HUES6 (cell line): Measurements from ENCODE around the gene OGFR.
A peak's percentile ranks its signal among the peaks of the same experiment; 100 is the strongest.

Source experiments
- H3K27ac ChIP-seq: 2 replicates; pipeline ENCODE4 v1.7.0; 2013; ENCODE audit warnings: low read depth, mild to moderate bottlenecking, low read length, inconsistent platforms
- H3K27me3 ChIP-seq: 2 replicates; pipeline ENCODE4 v1.6.1; 2013; ENCODE audit warnings: low read length; ENCODE audit not compliant: control insufficient read depth, insufficient read depth
- H3K36me3 ChIP-seq: 2 replicates; pipeline ENCODE4 v1.6.1; 2013; ENCODE audit warnings: low read length; ENCODE audit not compliant: control insufficient read depth, insufficient read depth
- H3K4me1 ChIP-seq: 2 replicates; pipeline ENCODE4 v1.6.1; 2013; ENCODE audit warnings: low read length; ENCODE audit not compliant: control insufficient read depth, insufficient read depth
- H3K4me3 ChIP-seq: 2 replicates; pipeline ENCODE4 v1.5.1; 2013; ENCODE audit warnings: low read depth, low read length
- H3K9ac ChIP-seq: one replicate; pipeline ENCODE4 v1.6.1; 2013; ENCODE audit warnings: mild to moderate bottlenecking, low read length
- H3K9me3 ChIP-seq: 2 replicates; pipeline ENCODE4 v1.6.1; 2013; ENCODE audit warnings: low read depth, low read length; ENCODE audit not compliant: control insufficient read depth, insufficient read depth

Gene OGFR

DNA sequence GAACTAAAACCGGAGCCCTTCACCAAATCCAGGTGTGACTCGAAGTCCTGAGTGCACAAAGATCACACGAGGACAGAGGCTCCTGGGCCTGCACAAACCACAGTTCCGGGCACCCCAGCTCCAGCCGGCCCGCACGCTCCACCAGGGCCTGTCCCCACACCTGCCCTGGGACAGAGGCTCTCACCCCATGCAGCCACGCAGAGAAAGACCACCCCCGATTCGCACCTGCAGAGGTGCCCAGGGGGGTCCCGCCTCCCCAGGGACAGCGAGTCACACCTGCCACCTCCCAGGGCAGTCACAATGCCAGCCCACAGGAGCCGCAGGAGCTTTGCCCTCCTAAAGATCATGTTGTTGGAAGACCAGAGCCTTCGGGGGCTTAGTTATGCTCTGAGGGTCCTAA, 33.7 kb upstream of the OGFR start:
- Histone ChIP-seq H3K4me3 (no peak overlapping the region), H3K9ac (no peak overlapping the region), H3K9me3 (no peaks in the 10 kb centered on the region), H3K4me1 (peaks cover 5% of the 10 kb centered on the region; the same call in 1 of the 2 replicates), H3K36me3 (no peaks in the 10 kb centered on the region), H3K27ac (no peak overlapping the region), H3K27me3 (no peaks in the 10 kb centered on the region; the same call in 1 of the 2 replicates)

DNA sequence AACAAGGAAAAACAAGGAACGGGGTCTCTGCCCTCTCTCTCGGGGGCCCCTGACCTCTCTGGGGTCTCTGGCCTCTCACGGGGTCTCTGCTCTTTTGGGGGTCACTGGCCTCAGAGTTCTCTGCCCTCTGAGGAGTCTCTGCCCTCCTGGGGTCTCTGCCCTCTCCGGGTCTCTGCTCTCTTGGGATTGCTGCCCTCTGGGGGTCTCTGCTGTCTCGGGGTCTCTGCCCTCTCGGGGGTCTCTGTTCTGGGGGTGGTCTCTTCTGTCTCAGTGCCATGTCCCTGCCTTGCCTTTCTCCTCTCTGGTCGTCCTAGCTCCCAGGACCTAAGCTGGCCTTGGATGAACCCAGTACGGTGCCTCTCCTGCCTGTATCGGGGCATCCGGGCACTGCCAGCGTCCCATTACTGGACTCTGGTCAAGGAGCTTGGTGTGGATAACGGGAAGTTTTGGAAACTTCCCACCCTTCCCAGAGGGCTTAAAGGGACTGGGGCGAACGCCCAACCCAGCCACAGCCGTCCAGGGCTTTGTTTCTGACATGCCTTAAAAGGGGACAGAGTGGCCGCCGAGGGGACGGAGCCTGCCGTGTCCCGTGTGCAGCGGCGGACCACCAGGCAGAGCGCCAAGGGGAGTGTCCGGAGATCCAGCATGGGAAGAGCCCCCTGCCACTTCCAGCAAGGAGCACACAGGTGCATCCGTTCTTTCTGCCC, 33.1 kb upstream of the OGFR start:
- H3K4me1 ChIP-seq, result peaks cover 10% of the 10 kb centered on the region; the same call in 1 of the 2 replicates
- H3K9me3 ChIP-seq, result no peaks in the 10 kb centered on the region
- H3K27ac ChIP-seq, result no peak overlapping the region
- H3K9ac ChIP-seq, result no peak overlapping the region
- no peaks in the 10 kb centered on the region for H3K36me3 ChIP-seq
- no peaks in the 10 kb centered on the region; the same call in 1 of the 2 replicates for H3K27me3 ChIP-seq
- H3K4me3 ChIP-seq, result no peak overlapping the region

DNA sequence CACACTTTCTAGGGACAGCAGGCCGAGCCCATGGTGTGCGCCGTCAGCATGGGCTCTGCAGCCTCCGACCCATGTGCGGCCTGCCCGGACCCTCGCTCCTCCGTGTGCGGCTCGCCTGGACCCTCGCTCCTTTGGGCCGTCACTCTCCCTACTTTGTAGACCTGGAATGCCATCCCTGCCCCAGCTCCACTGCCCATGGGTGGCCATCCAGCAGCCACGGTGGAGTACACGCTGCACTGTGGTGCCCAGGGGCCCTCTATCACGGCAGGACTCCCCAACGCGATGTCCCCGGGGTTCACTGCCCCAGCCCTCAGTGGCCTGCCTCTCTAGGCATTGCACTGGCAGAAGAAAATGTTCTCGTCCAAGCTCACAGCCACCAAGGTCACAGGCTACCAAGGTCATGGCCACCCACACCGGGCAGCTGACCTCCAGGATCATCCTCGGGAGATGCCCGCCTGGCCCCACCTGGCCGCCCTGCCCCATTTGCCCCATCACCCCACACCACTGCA, 32.5 kb upstream of the OGFR start:
- no peaks in the 10 kb centered on the region; the same call in 1 of the 2 replicates for H3K27me3 ChIP-seq
- H3K36me3 ChIP-seq, result no peaks in the 10 kb centered on the region
- peaks cover 12% of the 10 kb centered on the region; the same call in 1 of the 2 replicates for H3K4me1 ChIP-seq
- H3K4me3 ChIP-seq, result no peak overlapping the region
- H3K9me3 ChIP-seq, result no peaks in the 10 kb centered on the region
- H3K9ac ChIP-seq, result no peak overlapping the region
- H3K27ac ChIP-seq, result no peak overlapping the region

DNA sequence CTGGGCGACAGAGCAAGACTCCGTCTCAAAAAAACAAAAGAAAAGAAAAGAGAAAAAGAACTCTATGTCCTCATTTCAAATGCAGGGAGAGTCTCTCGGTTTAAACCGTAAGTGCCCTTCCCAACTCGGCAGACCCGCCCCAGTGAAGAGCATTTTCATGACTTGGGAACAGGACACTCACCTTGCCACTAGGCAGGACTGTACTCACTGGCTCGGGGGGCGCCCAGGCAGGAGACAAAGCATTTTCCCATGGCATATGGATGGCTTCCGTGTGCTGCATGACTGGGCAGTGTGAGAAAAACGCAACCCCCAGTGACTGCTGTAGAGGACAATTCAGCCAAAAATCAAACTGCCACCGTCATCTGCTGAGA, 32.0 kb upstream of the OGFR start:
- Histone ChIP-seq H3K27ac (no peak overlapping the region), H3K9me3 (no peaks in the 10 kb centered on the region), H3K4me1 (peaks cover 12% of the 10 kb centered on the region; the same call in 1 of the 2 replicates), H3K4me3 (no peak overlapping the region), H3K9ac (no peak overlapping the region), H3K27me3 (no peaks in the 10 kb centered on the region; the same call in 1 of the 2 replicates), H3K36me3 (no peaks in the 10 kb centered on the region)

DNA sequence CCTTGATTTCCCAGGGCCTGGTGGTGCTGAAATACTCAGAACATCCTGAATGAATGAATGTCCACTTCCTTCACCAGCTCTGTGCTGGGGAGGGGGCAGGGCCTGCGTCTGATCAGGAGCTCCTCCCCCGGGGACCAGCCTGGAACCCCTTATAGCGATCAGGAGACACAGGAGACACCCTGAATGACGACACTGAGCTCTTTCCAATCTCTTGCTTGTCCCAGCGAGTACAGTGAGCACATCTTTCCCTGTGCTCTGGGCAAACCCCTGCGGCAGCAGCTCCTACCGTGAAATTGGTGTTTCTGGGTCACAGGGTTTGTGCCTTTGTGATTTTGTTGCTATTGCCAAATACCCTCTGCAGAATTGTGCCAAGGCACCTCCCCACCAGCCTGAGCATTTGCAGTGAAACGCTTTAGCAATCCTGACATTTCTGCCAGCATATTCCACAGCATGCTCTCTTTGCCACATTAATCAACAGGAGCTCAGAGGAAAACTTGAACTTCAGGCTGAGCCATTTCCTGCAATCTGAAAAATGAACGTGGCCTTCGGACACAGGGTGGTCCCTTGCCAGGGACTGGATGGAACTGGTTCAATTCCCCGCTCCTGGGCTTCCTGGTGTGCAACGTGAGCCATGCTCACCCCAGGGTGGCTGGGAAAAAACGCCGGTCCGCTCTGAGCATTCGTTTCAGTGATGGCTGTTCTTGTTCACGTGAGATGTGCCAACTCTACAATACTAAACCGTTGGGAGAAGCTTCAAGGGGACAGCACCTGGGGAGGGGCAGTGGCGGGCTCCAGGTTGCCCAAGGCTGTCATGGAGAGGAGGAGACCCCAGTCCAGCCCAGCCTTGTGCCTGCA, 31.4 kb upstream of the OGFR start:
- H3K27ac ChIP-seq, result no peak overlapping the region
- peaks cover 12% of the 10 kb centered on the region; the same call in 1 of the 2 replicates for H3K4me1 ChIP-seq
- no peaks in the 10 kb centered on the region for H3K36me3 ChIP-seq
- H3K4me3 ChIP-seq, result no peak overlapping the region
- no peak overlapping the region for H3K9ac ChIP-seq
- no peaks in the 10 kb centered on the region for H3K9me3 ChIP-seq
- H3K27me3 ChIP-seq, result no peaks in the 10 kb centered on the region

DNA sequence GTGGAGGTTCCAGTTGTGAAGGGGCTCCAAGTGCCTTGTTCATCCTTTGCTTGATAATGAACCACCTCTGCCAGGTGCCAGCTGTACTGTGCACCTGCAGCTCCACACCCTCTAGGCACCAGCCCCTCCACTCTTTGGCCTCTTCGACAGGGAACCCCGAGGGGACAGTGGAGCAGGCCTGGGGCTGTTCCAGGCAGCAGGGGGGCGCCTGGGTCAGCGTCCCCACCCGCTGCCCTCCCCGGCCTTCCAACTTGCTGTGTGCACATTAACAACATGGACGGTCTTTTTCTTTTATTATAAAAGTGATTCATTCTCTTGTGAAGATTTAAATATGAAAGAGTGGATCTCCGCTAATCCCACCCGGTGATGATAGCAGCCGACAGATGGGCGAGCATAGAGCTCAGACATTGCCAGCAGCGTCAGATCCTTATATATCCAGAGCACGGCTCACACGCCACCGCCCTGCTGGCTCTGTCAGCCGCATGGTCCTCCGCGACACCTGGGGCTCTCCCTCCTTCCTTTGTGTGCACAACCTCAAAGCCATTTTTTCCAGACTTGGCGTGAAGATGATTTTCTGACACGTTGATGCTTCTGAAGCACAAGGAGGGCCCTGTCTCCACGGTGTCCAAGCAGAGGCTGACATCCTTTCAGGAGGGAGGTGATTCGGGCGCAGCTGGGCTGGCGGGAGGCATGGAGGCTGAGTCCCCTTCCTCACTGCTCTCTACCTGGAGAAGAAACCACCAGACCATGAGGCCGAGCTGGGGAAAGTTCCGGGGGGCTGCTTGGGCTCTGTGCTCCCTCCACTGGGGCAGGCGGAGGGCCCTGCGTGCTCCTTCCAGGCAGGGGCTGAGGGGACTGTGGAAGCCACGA, 30.6 kb upstream of the OGFR start:
- Histone ChIP-seq H3K4me1 (peaks cover 13% of the 10 kb centered on the region; the same call in 1 of the 2 replicates), H3K4me3 (no peak overlapping the region), H3K9me3 (no peaks in the 10 kb centered on the region), H3K9ac (no peak overlapping the region), H3K36me3 (no peaks in the 10 kb centered on the region), H3K27me3 (no peaks in the 10 kb centered on the region), H3K27ac (no peak overlapping the region)

DNA sequence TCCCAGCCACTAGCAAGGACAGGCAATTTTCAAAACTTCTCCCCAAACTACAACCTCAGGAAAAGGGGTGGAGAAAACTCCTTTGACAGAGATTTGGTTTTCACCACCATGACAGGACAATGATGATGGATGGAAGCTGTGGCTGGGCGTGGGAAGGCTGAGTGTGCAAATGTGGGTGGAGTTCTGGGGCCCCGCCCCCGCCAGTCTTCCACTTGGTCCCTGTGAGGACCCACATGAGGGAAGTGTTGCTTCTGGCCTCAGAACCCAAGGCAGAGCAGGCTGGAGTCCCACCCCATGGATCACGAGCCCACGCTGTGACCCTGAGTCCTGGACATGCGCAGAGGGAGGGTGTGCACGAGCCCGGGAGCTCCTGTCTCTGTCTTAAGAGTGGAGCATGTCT, 29.9 kb upstream of the OGFR start:
- H3K4me3 ChIP-seq, result no peak overlapping the region
- no peaks in the 10 kb centered on the region for H3K36me3 ChIP-seq
- H3K9ac ChIP-seq, result no peak overlapping the region
- H3K27me3 ChIP-seq, result no peaks in the 10 kb centered on the region
- H3K4me1 ChIP-seq, result peaks cover 13% of the 10 kb centered on the region; the same call in 1 of the 2 replicates
- H3K27ac ChIP-seq, result no peak overlapping the region
- H3K9me3 ChIP-seq, result no peaks in the 10 kb centered on the region

DNA sequence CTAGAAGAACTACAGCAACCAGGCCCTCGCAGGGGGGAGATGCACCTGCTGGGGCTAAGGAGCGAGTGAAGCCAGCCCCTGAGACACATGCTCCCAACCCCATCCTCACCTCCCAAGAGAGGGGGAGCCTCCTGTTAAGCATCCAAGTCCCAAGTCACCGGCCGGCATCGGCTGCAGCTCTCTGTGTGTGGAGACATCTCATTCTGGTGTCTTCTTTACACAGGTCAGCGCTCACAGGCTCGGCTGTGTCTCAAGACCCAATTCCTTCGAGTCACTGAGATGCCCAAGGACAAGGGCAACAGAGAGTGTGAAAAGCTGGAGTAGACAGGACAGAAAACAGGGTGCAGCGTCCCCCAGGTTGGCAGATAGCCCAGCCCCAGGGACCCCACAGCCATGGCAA, 29.4 kb upstream of the OGFR start:
- H3K9me3 ChIP-seq, result no peaks in the 10 kb centered on the region
- no peaks in the 10 kb centered on the region for H3K36me3 ChIP-seq
- no peak overlapping the region for H3K27ac ChIP-seq
- no peak overlapping the region for H3K9ac ChIP-seq
- H3K27me3 ChIP-seq, result no peaks in the 10 kb centered on the region
- H3K4me3 ChIP-seq, result no peak overlapping the region
- peaks cover 13% of the 10 kb centered on the region; the same call in 1 of the 2 replicates for H3K4me1 ChIP-seq

DNA sequence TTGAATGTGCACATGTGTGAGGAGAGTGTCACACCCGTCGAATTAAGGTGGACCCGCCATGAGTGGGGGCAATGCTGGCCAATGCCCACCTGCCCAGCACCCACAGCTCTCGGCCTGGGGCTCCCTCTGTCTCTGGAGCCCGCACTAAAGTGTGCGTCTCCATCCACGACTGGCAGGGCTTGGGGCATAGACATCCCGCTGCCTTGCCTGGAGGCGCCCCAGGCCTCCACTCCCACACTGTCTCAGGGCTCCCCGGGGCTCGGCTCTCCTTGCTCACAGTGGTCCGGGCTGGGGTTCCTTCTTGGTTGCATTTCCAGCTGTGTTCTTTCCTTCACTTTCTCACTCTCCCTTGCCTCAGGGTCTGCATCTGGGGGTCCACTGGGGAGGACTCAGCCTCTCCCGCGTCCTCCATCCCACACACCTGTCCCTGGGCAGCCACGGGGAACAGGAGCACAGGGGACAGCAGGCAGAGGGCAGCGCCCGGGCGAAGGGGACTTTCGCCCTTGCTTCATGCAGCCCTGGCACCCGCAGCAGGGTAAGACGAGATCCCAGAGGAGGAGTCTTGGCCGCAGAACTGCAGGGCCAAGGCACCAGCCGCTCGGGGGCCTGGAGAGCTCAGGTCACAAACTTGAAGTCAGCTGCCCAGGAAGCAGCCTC, 28.5 kb upstream of the OGFR start:
- H3K9me3 ChIP-seq, result no peaks in the 10 kb centered on the region
- peaks cover 13% of the 10 kb centered on the region; the same call in 1 of the 2 replicates for H3K4me1 ChIP-seq
- no peak overlapping the region for H3K9ac ChIP-seq
- H3K27me3 ChIP-seq, result no peaks in the 10 kb centered on the region
- H3K36me3 ChIP-seq, result no peaks in the 10 kb centered on the region
- peak overlapping the region; percentile 36 for H3K4me3 ChIP-seq
- no peak overlapping the region for H3K27ac ChIP-seq
